GM19468 (cell line): ENCODE results near the gene ADAM8.

Experiments
- ATAC-seq: cut with Tn5 transposase; IDR thresholded peaks from one replicate; pipeline ENCODE4 v1.9.1; 2021; ENCODE audit warnings: mild to moderate bottlenecking, moderate library complexity, moderate number of reproducible peaks; ENCODE audit not compliant: unreplicated experiment; ENCODE audit errors: extremely low read depth

ADAM8 gene

GRCh38 chr10:133253361-133253955 lies 23.2 kb downstream of the ADAM8 start:
- ATAC-seq = no peak

- ATAC-seq = no peak
These were observed 24.5 kb downstream of the ADAM8 start for GRCh38 chr10:133252223-133252552.

- no peak for ATAC-seq
These were observed 25.1 kb downstream of the ADAM8 start for GRCh38 chr10:133251388-133252222.

- no peak for ATAC-seq
These were observed 26.5 kb downstream of the ADAM8 start for GRCh38 chr10:133249975-133250754.

GRCh38 chr10:133249094-133249780 lies 27.4 kb downstream of the ADAM8 start:
- no peak for ATAC-seq

- no peak for ATAC-seq
These were observed 28.3 kb downstream of the ADAM8 start for GRCh38 chr10:133248334-133248715.

- no peak for ATAC-seq
These were observed 28.9 kb downstream of the ADAM8 start for GRCh38 chr10:133247681-133248333.

GRCh38 chr10:133246236-133246626 lies 30.4 kb downstream of the ADAM8 start:
- ATAC-seq = no peak

- ATAC-seq = no peak
These were observed 31.0 kb downstream of the ADAM8 start for GRCh38 chr10:133245439-133246235.

GRCh38 chr10:133243593-133243992 lies 33.1 kb downstream of the ADAM8 start:
- ATAC-seq = no peak

- ATAC-seq = no peak
These were observed 33.9 kb downstream of the ADAM8 start for GRCh38 chr10:133242611-133243356.

GRCh38 chr10:133241501-133242205 lies 35.0 kb downstream of the ADAM8 start:
- ATAC-seq = no peak

- ATAC-seq = no peak
These were observed 36.7 kb downstream of the ADAM8 start for GRCh38 chr10:133239990-133240389.

GRCh38 chr10:133238466-133238804 lies 38.2 kb downstream of the ADAM8 start:
- ATAC-seq = no peak

- ATAC-seq = no peak
These were observed 38.8 kb downstream of the ADAM8 start, which contains the start of gene VENTX for GRCh38 chr10:133237588-133238465. VENTX (plus strand) TSS chr10:133237855; CDS start chr10:133237915, 60 bp downstream.

GRCh38 chr10:133237241-133237587 lies 39.5 kb downstream of the ADAM8 start:
- no peak for ATAC-seq
